Activated CD4-positive, alpha-beta T cell treated with anti-CD3 and anti-CD28 coated beads for 1 hour (primary cell): Measurements from ENCODE around the gene LRBA.

ENCODE experiments used
- DNase-seq: peaks from one replicate; pipeline ENCODE4 v3.0.0-alpha.2; 2020

Gene LRBA

GRCh38 chr4:150308824-150309472 is 706.1 kb downstream of the LRBA start:
- no peak for DNase-seq

GRCh38 chr4:150306719-150307118 is 708.4 kb downstream of the LRBA start:
- no peak for DNase-seq

- DNase-seq, result no peak
Measured at GRCh38 chr4:150305995-150306394, 709.1 kb downstream of the LRBA start.

GRCh38 chr4:150302553-150302952 is 712.5 kb downstream of the LRBA start:
- no peak for DNase-seq

GRCh38 chr4:150299816-150300215 is 715.3 kb downstream of the LRBA start:
- no peak for DNase-seq

GRCh38 chr4:150297861-150298474 is 717.1 kb downstream of the LRBA start:
- DNase-seq, result no peak

- no peak for DNase-seq
Measured at GRCh38 chr4:150289881-150290280, 725.2 kb downstream of the LRBA start.

GRCh38 chr4:150289198-150289597 is 725.9 kb downstream of the LRBA start:
- DNase-seq, result no peak

GRCh38 chr4:150286656-150287055 is 728.4 kb downstream of the LRBA start:
- no peak for DNase-seq

GRCh38 chr4:150283689-150284088 is 731.4 kb downstream of the LRBA start:
- no peak for DNase-seq

- no peak for DNase-seq
Measured at GRCh38 chr4:150280975-150281374, 734.1 kb downstream of the LRBA start.

- DNase-seq, result no peak
Measured at GRCh38 chr4:150280081-150280895, 734.8 kb downstream of the LRBA start.

- no peak for DNase-seq
Measured at GRCh38 chr4:150278206-150278605, 736.9 kb downstream of the LRBA start.

GRCh38 chr4:150268444-150268843 is 746.6 kb downstream of the LRBA start:
- DNase-seq, result no peak

GRCh38 chr4:150265806-150266205 is 749.3 kb downstream of the LRBA start:
- DNase-seq, result no peak

- no peak for DNase-seq
Measured at GRCh38 chr4:150264595-150265161, 750.4 kb downstream of the LRBA start.

- DNase-seq, result no peak
Measured at GRCh38 chr4:150262611-150263010, 752.5 kb downstream of the LRBA start.

- DNase-seq, result no peak
Measured at GRCh38 chr4:150261571-150261970, 753.5 kb downstream of the LRBA start.

GRCh38 chr4:150259861-150260567 is 755.1 kb downstream of the LRBA start:
- no peak for DNase-seq

- no peak for DNase-seq
Measured at GRCh38 chr4:150258569-150258968, 756.5 kb downstream of the LRBA start.

- DNase-seq, result no peak
Measured at GRCh38 chr4:150256841-150257730, 758.0 kb downstream of the LRBA start.

GRCh38 chr4:150256225-150256620 is 758.9 kb downstream of the LRBA start:
- no peak for DNase-seq
